ENCODE measurements around the gene GABBR2. TPM values are rescaled to one million over a fixed set of nuclear protein-coding genes. Genes with fewer than 3 reads are reported as not detected.

The GABBR2 gene
- total and polyA plus RNA-seq, 2 of the 8 experiments (the other 6 are each of a cell fraction or from before 2014, with no cell fraction given): 0.50 to 1.2 TPM

- Histone ChIP-seq H2BK15ac (ENCODE audit: low read length) (no peak overlapping the region), H2BK120ac (replicated peaks; ENCODE audit: low read depth, low read length) (no peak overlapping the region), H3K4me1 (replicated peaks in 1 of 4; ENCODE audit: control insufficient read depth in 3 of 4, insufficient read depth in 4 of 4, low read length in 3 of 4) (no peaks in the 10 kb centered on the region; a peak in 2 of 7 replicates), H4K8ac (ENCODE audit: extremely low read depth, insufficient read depth, low read length) (no peak overlapping the region), H3K4me2 (ENCODE audit: insufficient read depth in 1 of 2, low read depth in 2 of 2, low read length in 2 of 2) (no peak overlapping the region), H3K23ac (ENCODE audit: insufficient read length) (no peak overlapping the region), H3K4me3 (ENCODE audit: extremely low read depth in 1 of 4, insufficient read depth in 2 of 4, low read depth in 3 of 4, low read length in 4 of 4) (no peak overlapping the region), H3K9ac (replicated peaks in 1 of 4; ENCODE audit: extremely low read depth in 1 of 4, low read depth in 3 of 4, low read length in 3 of 4) (no peak overlapping the region), H2BK12ac (ENCODE audit: low read depth, low read length) (no peak overlapping the region), H3K27me3 (replicated peaks in 1 of 4; ENCODE audit: control insufficient read depth in 3 of 4, extremely low read depth in 1 of 4, insufficient read depth in 3 of 4, low read length in 3 of 4) (no peaks in the 10 kb centered on the region), H3K18ac (ENCODE audit: extremely low read depth, low read length) (no peak overlapping the region), H2AK5ac (ENCODE audit: low read depth, low read length) (no peak overlapping the region), H2BK5ac (ENCODE audit: low read depth, low read length) (no peak overlapping the region), H3K56ac (replicated peaks; ENCODE audit: insufficient read length, low read depth, low read length) (no peak overlapping the region), H3K23me2 (ENCODE audit: low read depth, low read length) (no peaks in the 10 kb centered on the region), H3K14ac (ENCODE audit: insufficient read length) (no peak overlapping the region), H4K20me1 (replicated peaks in 1 of 2; ENCODE audit: control insufficient read depth in 1 of 2, insufficient read depth in 2 of 2, low read length in 2 of 2) (no peaks in the 10 kb centered on the region), H3K27ac (ENCODE audit: low read depth, low read length) (no peak overlapping the region), H2AFZ (ENCODE audit: low read length) (no peak overlapping the region), H4K5ac (ENCODE audit: insufficient read length, low read depth, low read length) (no peak overlapping the region), H3K4ac (replicated peaks; ENCODE audit: insufficient read length, low read depth, low read length) (no peak overlapping the region), H3K9me3 (ENCODE audit: insufficient read depth in 2 of 2, low read depth in 1 of 2, low read length in 1 of 2) (no peaks in the 10 kb centered on the region), H4K91ac (replicated peaks; ENCODE audit: insufficient read length, low read length) (no peak overlapping the region), H3K79me2 (ENCODE audit: control insufficient read depth in 1 of 2, insufficient read depth in 2 of 2, low read length in 2 of 2) (no peaks in the 10 kb centered on the region), H3K79me1 (ENCODE audit: low read depth, low read length) (no peaks in the 10 kb centered on the region), H2BK20ac (ENCODE audit: low read length) (no peak overlapping the region), H3K36me3 (ENCODE audit: control insufficient read depth in 2 of 4, insufficient read depth in 4 of 4, low read length in 3 of 4) (no peaks in the 10 kb centered on the region)
- ChIA-PET POLR2A (ENCODE audit: partially characterized antibody) (no interaction called here), CTCF (ENCODE audit: partially characterized antibody) (interaction anchor here (0.6 to 1.4 kb wide), 4 partner anchors 39 to 467 kb away, joined by 3 to 4 read pairs (median 4); no protein-coding TSS in a partner anchor)
- no peak for FAIRE-seq
- WGBS, 2 experiments (ENCODE audit: extremely low coverage in 1 of 2, insufficient coverage in 1 of 2, insufficient read length in 1 of 2, insufficient replicate concordance in 2 of 2, low coverage in 1 of 2, low lambda C conversion rate in 2 of 2, missing lambda C conversion rate in 1 of 2): 73% methylated on average over 3 of the region's 3 CpGs; no CpG with 5 or more reads in 1 of the 2 experiments
- no peak for DNase-seq (ENCODE audit: low read depth in 1 of 2, low spot score in 2 of 2)
- TF ChIP-seq RBBP5 (IDR thresholded peaks at IDR 0.05; ENCODE audit: borderline replicate concordance, low read depth, low read length) (no peak), BCL11A (IDR thresholded peaks at IDR 0.05; ENCODE audit: low read depth in 2 of 2, low read length in 2 of 2) (no peak), KDM5A (IDR thresholded peaks at IDR 0.05; ENCODE audit: low read length) (no peak), SIX5 (IDR thresholded peaks at IDR 0.05; ENCODE audit: low read depth, low read length) (no peak), RAD21 (IDR thresholded peaks at IDR 0.05 in 1 of 2, conservative IDR thresholded peaks at IDR 0.05 in 1 of 2; ENCODE audit: low read depth in 2 of 2, low read length in 2 of 2) (no peak), CEBPB (IDR thresholded peaks at IDR 0.05; ENCODE audit: low read depth, low read length) (no peak), CTBP2 (IDR thresholded peaks at IDR 0.05; ENCODE audit: borderline replicate concordance, insufficient read depth, insufficient read length, low read length) (no peak), CBX8 (IDR thresholded peaks at IDR 0.05; ENCODE audit: borderline replicate concordance, low read depth, low read length) (no peak), PHF8 (conservative IDR thresholded peaks at IDR 0.05; ENCODE audit: low read depth, low read length) (no peak), POLR2A (IDR thresholded peaks at IDR 0.05; ENCODE audit: control extremely low read depth in 1 of 2, low read depth in 2 of 2, low read length in 2 of 2) (no peak), CTCF (IDR thresholded peaks at IDR 0.05; ENCODE audit: control extremely low read depth in 1 of 3, insufficient read depth in 1 of 3, low read depth in 1 of 3, low read length in 3 of 3) (no peak), TEAD4 (IDR thresholded peaks at IDR 0.05; ENCODE audit: low read depth, low read length) (no peak)
Observed at GRCh38 chr9:98272083-98272482, 436.7 kb downstream of the GABBR2 start.

All from H1 (cell line).